Fibroblast of villous mesenchyme (primary cell): ENCODE results near the gene SERPINB5. TPM values are rescaled to one million over a fixed set of nuclear protein-coding genes. Genes with fewer than 3 reads are reported as not detected.
A peak's percentile ranks its signal among the peaks of the same experiment; 100 is the strongest.

Source experiments
- DNase-seq: peaks from one replicate; pipeline ENCODE4 v3.0.0-alpha.2; 2010; ENCODE audit warnings: low read depth
- H3K4me3 ChIP-seq: 2 replicates; pipeline ENCODE4 v1.5.1; 2011; ENCODE audit warnings: low read depth, mild to moderate bottlenecking, low read length
- CTCF ChIP-seq: IDR thresholded peaks from 2 replicates; pipeline ENCODE4 v1.5.1; 2012; ENCODE audit warnings: low read depth, mild to moderate bottlenecking, low read length; ENCODE audit not compliant: insufficient read depth
- total RNA-seq: library from RNA; depleted of rRNA; stranded (reverse); fragments of >200 nt; gene quantifications from 2 replicates; pipeline ENCODE4 v1.2.3, GENCODE V29; 2012

The SERPINB5 gene
- total RNA-seq, 1 donor, result not detected

DNA sequence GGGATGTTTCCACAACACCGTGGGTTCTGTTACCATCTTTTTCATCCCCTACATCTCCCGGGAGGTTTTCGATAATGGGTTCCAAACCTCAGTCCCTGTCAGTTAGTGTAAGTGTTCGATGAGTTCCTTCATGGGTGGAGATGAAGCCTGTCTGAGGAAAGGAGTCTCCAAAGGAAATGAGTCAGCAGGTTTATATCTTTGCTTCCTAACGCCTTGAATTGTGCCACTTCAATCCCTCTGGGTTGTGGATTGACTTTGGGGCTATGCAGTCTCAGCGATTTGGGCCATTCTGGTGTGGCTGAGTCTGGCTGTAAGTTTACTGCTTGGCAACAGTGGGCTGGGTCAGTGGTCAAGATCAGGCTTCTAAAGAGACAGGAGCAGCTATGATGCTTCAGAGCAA lies 1.2 kb downstream of the SERPINB5 start:
- DNase-seq, result peak; percentile 17
- H3K4me3 ChIP-seq, result no peak overlapping the region
- no peak for TF ChIP-seq CTCF

GRCh38 chr18:63479826-63480225 lies 3.1 kb downstream of the SERPINB5 start:
- no peak overlapping the region for H3K4me3 ChIP-seq
- no peak for TF ChIP-seq CTCF
- no peak for DNase-seq

DNA sequence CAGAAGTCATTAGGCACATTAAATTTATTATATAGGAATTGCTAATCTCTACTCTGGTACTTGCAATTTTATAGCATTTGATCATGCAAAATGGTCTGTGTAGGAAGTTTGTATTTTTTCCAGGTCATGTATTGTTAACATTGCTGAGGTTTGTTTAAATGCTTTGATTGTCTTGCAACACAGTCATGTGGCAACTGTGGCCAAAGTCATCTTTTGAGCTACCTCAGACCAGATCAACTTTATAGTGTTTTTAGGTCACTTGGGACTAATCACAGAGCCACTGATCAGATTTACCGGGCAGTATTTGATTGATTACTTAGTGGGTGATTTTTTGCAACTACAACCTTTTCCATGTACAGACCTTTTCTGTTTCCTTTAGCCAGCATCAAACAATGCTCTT lies 3.7 kb downstream of the SERPINB5 start:
- no peak for TF ChIP-seq CTCF
- no peak overlapping the region for H3K4me3 ChIP-seq
- DNase-seq, result peak; percentile 35

- DNase-seq, result no peak
- no peak for TF ChIP-seq CTCF
- H3K4me3 ChIP-seq, result no peak overlapping the region
Observed at GRCh38 chr18:63480915-63481314, 4.2 kb downstream of the SERPINB5 start.

DNA sequence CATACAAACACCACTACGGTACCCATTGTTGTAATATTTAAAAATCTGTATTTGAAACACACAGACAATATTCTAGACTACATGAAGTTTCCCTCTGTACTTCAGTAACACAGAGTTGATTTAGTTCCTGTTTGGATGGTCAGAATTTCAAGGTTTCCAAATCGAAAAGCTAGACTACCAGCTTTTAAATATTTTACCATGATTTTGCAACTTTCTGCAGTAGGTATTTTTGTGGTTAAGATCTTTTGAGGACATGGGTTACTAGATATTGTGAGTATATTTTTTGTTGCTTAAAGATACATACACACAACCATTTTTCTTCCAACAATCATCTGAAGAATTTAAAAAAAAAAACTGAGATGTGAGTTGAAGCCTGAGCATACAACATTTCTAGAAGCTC lies 10.9 kb downstream of the SERPINB5 start:
- H3K4me3 ChIP-seq, result no peak overlapping the region
- no peak for DNase-seq
- TF ChIP-seq CTCF, result no peak

GRCh38 chr18:63488160-63488559 lies 11.4 kb downstream of the SERPINB5 start:
- H3K4me3 ChIP-seq, result no peak overlapping the region
- TF ChIP-seq CTCF, result no peak
- peak; percentile 28 for DNase-seq

DNA sequence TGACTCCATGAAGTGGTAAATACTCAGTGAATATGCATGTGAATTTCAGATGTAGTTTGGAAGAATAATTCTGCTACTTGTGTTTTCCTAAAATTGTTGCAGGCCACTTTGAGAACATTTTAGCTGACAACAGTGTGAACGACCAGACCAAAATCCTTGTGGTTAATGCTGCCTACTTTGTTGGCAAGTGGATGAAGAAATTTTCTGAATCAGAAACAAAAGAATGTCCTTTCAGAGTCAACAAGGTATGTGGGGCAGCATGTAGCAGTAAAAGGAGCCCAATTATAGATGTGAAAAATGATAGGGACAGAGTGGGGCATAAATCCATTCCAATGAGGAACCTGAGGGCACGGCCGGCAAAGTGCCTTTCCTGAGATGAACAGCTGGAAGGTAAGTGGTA lies 16.1 kb downstream of the SERPINB5 start:
- DNase-seq, result no peak
- no peak overlapping the region for H3K4me3 ChIP-seq
- no peak for TF ChIP-seq CTCF
